ENCODE data around the gene GRIN3B. TPM values are rescaled to one million over a fixed set of nuclear protein-coding genes. Genes with fewer than 3 reads are reported as not detected.

Gene GRIN3B
- total RNA-seq, 2 donors from 2014 or later: 0.26 TPM; not detected in 1

GRCh38 chr19:991932-992669, 8.1 kb upstream of the GRIN3B start:
- DNase-seq (no peak), ATAC-seq (no peak)
- TF ChIP-seq POLR2A (IDR thresholded peaks at IDR 0.05): no peak
- no peak for TF ChIP-seq CTCF (IDR thresholded peaks at IDR 0.05)
- WGBS, 2 donors: 93 to 94% methylated on average over 7 to 33 of the region's 42 CpGs
- Histone ChIP-seq H3K4me3 (no peak overlapping the region), H3K36me3 (replicated peaks in 1 of 2; ENCODE audit: insufficient read depth in 1 of 2, low read depth in 2 of 2) (no peaks in the 10 kb centered on the region), H3K27ac (no peak overlapping the region), H3K4me1 (peaks cover 22% of the 10 kb centered on the region), H3K9me3 (no peaks in the 10 kb centered on the region), H3K27me3 (peaks cover 0 to 10% of the 10 kb centered on the region in 2 donors)
- intact Hi-C loops (cut with DNase I): no loop called here

DNA sequence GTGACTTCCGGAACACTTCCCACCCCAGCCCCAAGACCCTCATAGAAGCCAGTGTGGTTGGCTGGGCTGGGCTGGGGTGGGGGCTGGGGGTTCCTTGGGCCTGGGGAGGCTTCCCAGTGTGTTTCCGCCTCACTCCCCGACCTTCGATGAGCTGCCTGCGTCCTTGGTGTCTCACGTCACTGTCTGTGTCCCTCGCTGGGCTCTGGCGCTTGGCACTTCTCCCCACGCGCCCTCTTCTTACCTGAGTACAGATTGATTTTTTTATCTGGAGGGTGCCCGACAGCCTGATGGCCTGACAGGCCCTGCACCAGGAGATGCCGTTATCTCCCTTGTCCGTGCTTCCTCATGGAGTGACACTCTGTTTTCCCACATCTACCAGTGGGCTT, 7.6 kb upstream of the GRIN3B start:
- no peaks in the 10 kb centered on the region for H3K36me3 ChIP-seq (replicated peaks in 1 of 2; ENCODE audit: insufficient read depth in 1 of 2, low read depth in 2 of 2)
- H3K9me3 ChIP-seq: no peaks in the 10 kb centered on the region
- no peak for DNase-seq
- no peak overlapping the region for H3K4me3 ChIP-seq
- H3K4me1 ChIP-seq: peaks cover 22% of the 10 kb centered on the region
- no peak for ATAC-seq
- H3K27me3 ChIP-seq: peaks cover 0 to 15% of the 10 kb centered on the region in 2 donors
- intact Hi-C loops (cut with DNase I): no loop called here
- TF ChIP-seq CTCF (IDR thresholded peaks at IDR 0.05): no peak
- TF ChIP-seq POLR2A (IDR thresholded peaks at IDR 0.05): no peak
- 89 to 94% methylated on average over 12 to 13 of the region's 13 CpGs for WGBS, 2 donors
- no peak overlapping the region for H3K27ac ChIP-seq

- WGBS, 2 donors: 94% methylated on average over 10 to 17 of the region's 17 CpGs
- H3K4me3 ChIP-seq: no peak overlapping the region
- H3K9me3 ChIP-seq: no peaks in the 10 kb centered on the region
- no peak overlapping the region for H3K27ac ChIP-seq
- H3K27me3 ChIP-seq: peaks cover 0 to 15% of the 10 kb centered on the region in 2 donors
- TF ChIP-seq POLR2A (IDR thresholded peaks at IDR 0.05): no peak
- no peak for TF ChIP-seq CTCF (IDR thresholded peaks at IDR 0.05)
- intact Hi-C loops (cut with DNase I): no loop called here
- no peak for DNase-seq
- no peaks in the 10 kb centered on the region for H3K36me3 ChIP-seq (replicated peaks in 1 of 2; ENCODE audit: insufficient read depth in 1 of 2, low read depth in 2 of 2)
- no peak for ATAC-seq
- peaks cover 22% of the 10 kb centered on the region for H3K4me1 ChIP-seq
These were observed 6.8 kb upstream of the GRIN3B start for GRCh38 chr19:993361-993830.

DNA sequence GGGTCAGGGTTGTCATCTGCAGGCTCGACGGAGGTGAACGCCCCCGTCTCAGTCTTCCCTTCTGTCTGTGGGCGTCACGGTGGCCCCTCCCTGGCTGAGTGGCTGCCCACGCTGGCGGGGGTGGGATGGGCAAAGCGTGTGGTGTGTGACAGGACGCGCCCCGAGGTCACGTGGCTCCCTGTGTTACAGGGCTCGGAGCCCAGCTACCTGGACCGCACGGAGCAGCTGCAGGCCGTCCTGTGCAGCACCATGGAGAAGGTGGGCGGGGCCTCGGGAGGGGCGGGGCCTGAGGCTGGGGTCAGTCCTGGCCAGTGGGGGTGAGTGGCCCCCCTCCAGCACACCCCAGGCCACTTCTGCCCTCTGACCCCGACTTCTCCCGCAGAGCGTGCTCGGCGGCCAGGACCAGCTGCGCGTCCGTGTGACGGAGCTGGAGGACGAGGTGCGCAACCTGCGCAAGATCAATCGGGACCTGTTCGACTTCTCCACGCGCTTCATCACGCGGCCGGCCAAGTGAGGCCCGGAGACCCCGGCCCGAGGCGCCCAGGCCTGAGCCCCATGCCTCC, 6.3 kb upstream of the GRIN3B start:
- Histone ChIP-seq H3K27me3 (peaks cover 0 to 18% of the 10 kb centered on the region in 2 donors), H3K9me3 (no peaks in the 10 kb centered on the region), H3K36me3 (replicated peaks in 1 of 2; ENCODE audit: insufficient read depth in 1 of 2, low read depth in 2 of 2) (no peaks in the 10 kb centered on the region), H3K4me1 (peaks cover 22% of the 10 kb centered on the region), H3K4me3 (no peak overlapping the region), H3K27ac (no peak overlapping the region)
- TF ChIP-seq POLR2A (IDR thresholded peaks at IDR 0.05): no peak
- TF ChIP-seq CTCF (IDR thresholded peaks at IDR 0.05): no peak
- DNase-seq (no peak), ATAC-seq (no peak)
- intact Hi-C loops (cut with DNase I): no loop called here
- WGBS, 2 donors: 88 to 89% methylated on average over 11 to 41 of the region's 43 CpGs
